Neuronal stem cell (in vitro differentiated cells): ENCODE measurements around the gene BTBD9.
A peak's percentile ranks its signal among the peaks of the same experiment; 100 is the strongest.

ENCODE experiments used
- DNase-seq: peaks from one replicate; pipeline ENCODE4 v3.0.0-alpha.2; 2013; ENCODE audit warnings: low spot score
- H2AFZ ChIP-seq: one replicate; pipeline ENCODE4 v1.6.1; 2013; ENCODE audit warnings: mild to moderate bottlenecking, low read length, inconsistent platforms
- H2AK5ac ChIP-seq: 2 replicates; pipeline ENCODE4 v1.6.1; 2013; ENCODE audit warnings: low read depth, mild to moderate bottlenecking, inconsistent platforms, low read length, moderate library complexity, mixed read lengths
- H2BK120ac ChIP-seq: 2 replicates; pipeline ENCODE4 v1.6.1; 2013; ENCODE audit warnings: low read depth, mild to moderate bottlenecking, inconsistent platforms, low read length, moderate library complexity, mixed read lengths
- H2BK12ac ChIP-seq: one replicate; pipeline ENCODE4 v1.6.1; 2013; ENCODE audit warnings: low read length, inconsistent platforms
- H2BK15ac ChIP-seq: 2 replicates; pipeline ENCODE4 v1.6.1; 2013; ENCODE audit warnings: mild to moderate bottlenecking, low read length, inconsistent platforms, mixed read lengths
- H2BK5ac ChIP-seq: one replicate; pipeline ENCODE4 v1.6.1; 2013; ENCODE audit warnings: inconsistent platforms, mild to moderate bottlenecking, low read length, moderate library complexity
- H3K14ac ChIP-seq: one replicate; pipeline ENCODE4 v1.6.1; 2013; ENCODE audit warnings: low read length, inconsistent platforms
- H3K18ac ChIP-seq: 2 replicates; pipeline ENCODE4 v1.6.1; 2013; ENCODE audit warnings: low read length, inconsistent platforms
- H3K23ac ChIP-seq: 2 replicates; pipeline ENCODE4 v1.6.1; 2013; ENCODE audit warnings: low read depth, mild to moderate bottlenecking, mixed read lengths, low read length, inconsistent platforms; ENCODE audit not compliant: poor library complexity
- H3K27ac ChIP-seq: replicated peaks from 3 replicates; pipeline ENCODE4 v1.5.1; 2013; ENCODE audit warnings: low read length, inconsistent platforms
- H3K27me3 ChIP-seq, 3 experiments: 2 replicates each; pipeline ENCODE4 v1.6.1; 2013; ENCODE audit warnings: low read length in 3 of 3, mild to moderate bottlenecking in 2 of 3, inconsistent platforms in 1 of 3, low read depth in 1 of 3, mixed read lengths in 1 of 3, moderate library complexity in 1 of 3; ENCODE audit not compliant: control insufficient read depth in 3 of 3, insufficient read depth in 3 of 3
- H3K36me3 ChIP-seq, 2 donors: replicated peaks in 1 of 2; 2 replicates each; pipeline ENCODE4 v1.6.1; 2013; ENCODE audit warnings: low read length in 2 of 2; ENCODE audit not compliant: control insufficient read depth in 2 of 2, insufficient read depth in 2 of 2
- H3K4ac ChIP-seq: 2 replicates; pipeline ENCODE4 v1.6.1; 2013; ENCODE audit warnings: inconsistent platforms, mild to moderate bottlenecking, low read length, moderate library complexity
- H3K4me1 ChIP-seq, 2 donors: 1 replicate in 1 of 2; 2 replicates in 1 of 2; pipeline ENCODE4 v1.6.1; 2013; ENCODE audit warnings: low read length in 2 of 2, low read depth in 1 of 2; ENCODE audit not compliant: control insufficient read depth in 2 of 2, insufficient read depth in 1 of 2
- H3K4me2 ChIP-seq: one replicate; pipeline ENCODE4 v1.6.1; 2013; ENCODE audit warnings: mild to moderate bottlenecking, low read length, inconsistent platforms; ENCODE audit not compliant: insufficient read depth, poor library complexity, severe bottlenecking
- H3K4me3 ChIP-seq, 2 donors: 2 replicates each; pipeline ENCODE4 v1.5.1; 2013; ENCODE audit warnings: low read length in 2 of 2, mild to moderate bottlenecking in 2 of 2, inconsistent platforms in 1 of 2, moderate library complexity in 1 of 2
- H3K79me1 ChIP-seq: one replicate; pipeline ENCODE4 v1.6.1; 2013; ENCODE audit warnings: low read depth, mild to moderate bottlenecking, inconsistent platforms, low read length, moderate library complexity
- H3K9ac ChIP-seq: one replicate; pipeline ENCODE4 v1.6.1; 2013; ENCODE audit warnings: mild to moderate bottlenecking, low read depth, low read length, inconsistent platforms; ENCODE audit not compliant: poor library complexity
- H3K9me3 ChIP-seq, 2 donors: replicated peaks in 1 of 2; 2 replicates each; pipeline versions ENCODE3 to v1.6.1; 2013; ENCODE audit warnings: low read length in 2 of 2, mild to moderate bottlenecking in 2 of 2, inconsistent platforms in 1 of 2, low read depth in 1 of 2, mixed read lengths in 1 of 2, moderate library complexity in 1 of 2; ENCODE audit not compliant: control insufficient read depth in 2 of 2, insufficient read depth in 1 of 2
- H4K8ac ChIP-seq: one replicate; pipeline ENCODE4 v1.6.1; 2013; ENCODE audit warnings: low read depth, mild to moderate bottlenecking, inconsistent platforms, low read length, moderate library complexity
- H4K91ac ChIP-seq: one replicate; pipeline ENCODE4 v1.6.1; 2013; ENCODE audit warnings: low read length, low read depth, mild to moderate bottlenecking, inconsistent platforms; ENCODE audit not compliant: poor library complexity
- WGBS, 2 donors: extraction: QIAGEN DNeasy Blood & Tissue Kit; methylation state at CpG; one replicate each; pipeline ENCODE4 v1.1.7; 2013; ENCODE audit warnings: missing lambda C conversion rate in 2 of 2, mixed read lengths in 1 of 2; ENCODE audit not compliant: insufficient read length in 2 of 2, insufficient replicate concordance in 1 of 2; ENCODE audit errors: extremely low coverage in 2 of 2; 5-methylcytosine and 5-hydroxymethylcytosine counted together

The BTBD9 gene

DNA sequence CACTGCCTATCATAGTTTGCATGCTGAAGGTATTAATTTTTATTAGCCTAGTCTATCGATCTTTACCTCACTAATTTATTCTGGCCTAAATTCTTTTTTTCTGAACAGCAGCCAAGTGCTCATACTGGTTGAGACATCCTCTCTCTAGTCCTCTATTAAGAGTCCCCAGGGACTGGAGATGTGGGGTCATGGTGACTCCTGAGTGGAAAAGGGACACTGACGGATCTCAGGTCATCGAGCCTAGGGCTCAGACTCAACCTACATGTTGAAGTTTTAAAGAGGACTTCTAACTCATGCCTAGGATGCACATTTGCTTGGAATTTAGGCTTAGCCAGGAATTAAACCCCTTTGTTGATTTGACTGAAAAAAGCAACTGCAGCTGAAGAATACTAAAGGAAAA, 378.1 kb downstream of the BTBD9 start:
- H2BK15ac ChIP-seq: no peak overlapping the region
- peak overlapping the region; percentile 15 for H3K4me2 ChIP-seq
- no peak overlapping the region for H4K8ac ChIP-seq
- H3K9ac ChIP-seq: no peak overlapping the region
- H2BK5ac ChIP-seq: no peak overlapping the region
- H3K4ac ChIP-seq: no peak overlapping the region
- no peaks in the 10 kb centered on the region for H3K9me3 ChIP-seq
- no peak overlapping the region for H2AK5ac ChIP-seq
- peaks cover 23 to 28% of the 10 kb centered on the region in 2 donors for H3K4me1 ChIP-seq
- H2AFZ ChIP-seq: peak overlapping the region; percentile 67
- H3K4me3 ChIP-seq: no peak overlapping the region
- H3K27me3 ChIP-seq: no peaks in the 10 kb centered on the region
- no peaks in the 10 kb centered on the region for H3K79me1 ChIP-seq
- H3K18ac ChIP-seq: no peak overlapping the region
- H3K27ac ChIP-seq: peak overlapping the region; percentile 79
- H2BK12ac ChIP-seq: no peak overlapping the region
- WGBS, 2 donors: no CpG with 5 or more reads among the region's 3 CpGs
- no peak overlapping the region for H2BK120ac ChIP-seq
- H3K14ac ChIP-seq: no peak overlapping the region
- H3K36me3 ChIP-seq: no peaks in the 10 kb centered on the region
- no peak overlapping the region for H4K91ac ChIP-seq
- DNase-seq: no peak
- no peak overlapping the region for H3K23ac ChIP-seq

DNA sequence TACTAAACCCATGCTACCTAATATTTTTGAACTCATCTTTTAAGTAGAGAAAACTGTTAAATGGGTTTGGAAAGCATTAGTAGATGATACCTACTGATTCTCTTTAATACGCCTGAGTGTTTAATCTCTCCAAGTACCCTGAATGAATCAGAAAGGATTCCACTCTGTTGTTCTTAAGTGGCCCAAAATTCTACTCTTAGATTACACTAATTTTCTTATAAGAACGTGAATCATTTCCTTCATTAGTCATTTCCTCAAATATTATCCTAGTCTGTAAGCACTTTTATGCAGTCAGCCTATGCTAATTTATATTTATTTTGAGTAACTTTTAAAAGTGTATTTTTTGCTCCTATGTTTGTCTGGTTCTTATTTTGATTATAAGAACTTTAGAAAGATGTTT, 380.0 kb downstream of the BTBD9 start:
- H4K91ac ChIP-seq: no peak overlapping the region
- peaks cover 20 to 25% of the 10 kb centered on the region in 2 donors for H3K4me1 ChIP-seq
- peaks cover 0 to 5% of the 10 kb centered on the region in 2 donors for H3K36me3 ChIP-seq
- DNase-seq: no peak
- H2BK5ac ChIP-seq: no peak overlapping the region
- no peak overlapping the region for H3K23ac ChIP-seq
- H3K79me1 ChIP-seq: no peaks in the 10 kb centered on the region
- H2BK120ac ChIP-seq: no peak overlapping the region
- H2BK12ac ChIP-seq: no peak overlapping the region
- no peak overlapping the region for H2AK5ac ChIP-seq
- H3K4me2 ChIP-seq: no peak overlapping the region
- no peak overlapping the region for H3K9ac ChIP-seq
- H3K14ac ChIP-seq: no peak overlapping the region
- H4K8ac ChIP-seq: no peak overlapping the region
- no peak overlapping the region for H3K27ac ChIP-seq
- H2AFZ ChIP-seq: no peak overlapping the region
- WGBS, 2 donors: no CpG with 5 or more reads among the region's 2 CpGs
- no peak overlapping the region for H3K18ac ChIP-seq
- peaks cover 0 to 3% of the 10 kb centered on the region in 2 donors for H3K9me3 ChIP-seq
- no peaks in the 10 kb centered on the region for H3K27me3 ChIP-seq
- no peak overlapping the region for H3K4me3 ChIP-seq
- no peak overlapping the region for H2BK15ac ChIP-seq
- no peak overlapping the region for H3K4ac ChIP-seq

DNA sequence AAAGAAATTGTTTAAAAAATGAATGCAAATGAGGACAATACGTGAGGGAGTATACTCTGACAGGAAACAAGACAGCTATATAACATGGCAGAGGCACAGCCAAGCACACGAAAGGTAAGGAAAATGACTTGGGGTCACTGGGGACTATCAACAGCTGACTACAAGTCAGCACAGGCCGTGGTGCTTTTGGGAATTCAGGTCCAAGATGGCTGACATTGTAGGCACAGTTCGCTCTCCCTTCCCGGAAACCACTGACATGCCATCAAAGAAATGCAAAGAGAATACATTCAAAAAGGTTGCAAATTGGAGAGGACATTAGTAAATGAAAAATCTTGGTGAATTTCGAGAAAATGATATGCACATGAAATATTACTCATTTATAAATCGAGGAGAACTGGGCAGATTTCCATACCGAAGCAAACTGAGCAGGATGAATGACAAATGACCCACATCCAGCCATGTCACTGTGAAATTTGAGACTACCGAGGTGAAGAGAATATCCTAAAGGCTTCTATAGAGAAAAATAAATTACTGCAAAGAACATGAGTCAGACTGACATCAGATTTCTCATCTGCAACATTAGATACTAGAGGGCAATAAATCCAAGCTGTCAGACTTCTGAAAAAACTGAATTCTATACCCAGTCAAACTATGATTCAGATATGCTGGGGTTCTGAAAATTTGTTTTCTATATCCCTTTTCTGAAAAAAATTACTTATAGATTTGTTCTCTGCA, 391.1 kb downstream of the BTBD9 start:
- Histone ChIP-seq H2BK15ac (no peak overlapping the region), H3K9me3 (no peaks in the 10 kb centered on the region), H3K36me3 (no peaks in the 10 kb centered on the region), H3K23ac (no peak overlapping the region), H2BK12ac (no peak overlapping the region), H3K18ac (no peak overlapping the region), H2AFZ (no peak overlapping the region), H3K9ac (no peak overlapping the region), H3K4me3 (no peak overlapping the region), H3K27ac (no peak overlapping the region), H3K14ac (no peak overlapping the region), H3K4me1 (peaks cover 0 to 6% of the 10 kb centered on the region in 2 donors), H4K8ac (no peak overlapping the region), H2BK5ac (no peak overlapping the region), H2AK5ac (no peak overlapping the region), H2BK120ac (no peak overlapping the region), H3K79me1 (no peaks in the 10 kb centered on the region), H3K4me2 (no peak overlapping the region), H3K27me3 (no peaks in the 10 kb centered on the region), H3K4ac (no peak overlapping the region), H4K91ac (no peak overlapping the region)
- DNase-seq: no peak
- WGBS, 2 donors: no CpG with 5 or more reads among the region's 9 CpGs

DNA sequence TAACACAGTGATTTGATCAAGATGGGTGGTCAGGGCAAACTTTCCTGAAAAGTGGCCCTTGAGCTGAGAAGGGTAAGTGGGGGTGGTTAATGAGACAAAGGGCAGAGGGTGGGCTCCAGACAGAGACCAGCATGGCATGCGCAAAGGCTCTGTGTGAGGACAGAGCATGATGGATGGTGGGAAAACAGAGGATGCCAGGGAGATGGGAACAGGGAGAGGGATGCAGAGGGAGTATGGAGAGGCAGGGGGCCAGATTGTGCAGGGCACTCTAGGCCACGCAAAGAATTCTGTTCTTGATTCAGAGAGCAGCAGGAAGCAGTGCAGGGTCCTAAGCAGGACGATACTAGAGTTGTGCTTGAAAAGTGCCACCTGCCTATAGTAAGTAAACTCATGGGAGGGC, 394.4 kb downstream of the BTBD9 start:
- no CpG with 5 or more reads among the region's 3 CpGs for WGBS, 2 donors

More for the DNA sequence above, 394.4 kb downstream of the BTBD9 start:
- H3K23ac ChIP-seq: peak overlapping the region; percentile 83
- H2BK12ac ChIP-seq: no peak overlapping the region
- no peak overlapping the region for H2AK5ac ChIP-seq
- H4K91ac ChIP-seq: no peak overlapping the region
- no peaks in the 10 kb centered on the region for H3K9me3 ChIP-seq
- H2BK15ac ChIP-seq: no peak overlapping the region
- H3K18ac ChIP-seq: no peak overlapping the region
- no peaks in the 10 kb centered on the region for H3K36me3 ChIP-seq
- H3K27me3 ChIP-seq: no peaks in the 10 kb centered on the region
- no peak overlapping the region for H3K4me2 ChIP-seq
- no peak overlapping the region for H2AFZ ChIP-seq
- H2BK5ac ChIP-seq: no peak overlapping the region
- no peak overlapping the region for H3K4ac ChIP-seq
- H3K14ac ChIP-seq: peak overlapping the region; percentile 32
- no peaks in the 10 kb centered on the region for H3K79me1 ChIP-seq
- no peak overlapping the region for H3K27ac ChIP-seq
- H3K4me1 ChIP-seq: peaks cover 0 to 6% of the 10 kb centered on the region in 2 donors
- H4K8ac ChIP-seq: no peak overlapping the region
- no peak overlapping the region for H3K4me3 ChIP-seq
- no peak overlapping the region for H2BK120ac ChIP-seq
- peak overlapping the region; percentile 15 for H3K9ac ChIP-seq
- DNase-seq: no peak
